Gastrocnemius medialis (tissue), 4 donors: Measurements from ENCODE around the gene PIM3.

ENCODE experiments used
- POLR2A ChIP-seq, 2 donors: fragments of 450-650 bp; IDR thresholded peaks; one replicate each; pipeline ENCODE4 v1.6.1; 2017; ENCODE audit warnings: antibody characterized with exemption in 2 of 2, mild to moderate bottlenecking in 2 of 2, moderate library complexity in 2 of 2
- TF ChIP-seq, protein P1 (sequence below), 5 experiments: fragments of 450-650 bp in 3 of 5; fragments of 200-600 bp in 2 of 5; sonication (generic) in 2 of 5; IDR thresholded peaks in 4 of 5; conservative IDR thresholded peaks in 1 of 5; 1 replicate in 4 of 5; 2 replicates in 1 of 5; pipeline ENCODE4 v1.5.1; 2016 to 2019; ENCODE audit warnings: antibody characterized with exemption in 5 of 5, mild to moderate bottlenecking in 3 of 5, moderate library complexity in 3 of 5

DNA sequence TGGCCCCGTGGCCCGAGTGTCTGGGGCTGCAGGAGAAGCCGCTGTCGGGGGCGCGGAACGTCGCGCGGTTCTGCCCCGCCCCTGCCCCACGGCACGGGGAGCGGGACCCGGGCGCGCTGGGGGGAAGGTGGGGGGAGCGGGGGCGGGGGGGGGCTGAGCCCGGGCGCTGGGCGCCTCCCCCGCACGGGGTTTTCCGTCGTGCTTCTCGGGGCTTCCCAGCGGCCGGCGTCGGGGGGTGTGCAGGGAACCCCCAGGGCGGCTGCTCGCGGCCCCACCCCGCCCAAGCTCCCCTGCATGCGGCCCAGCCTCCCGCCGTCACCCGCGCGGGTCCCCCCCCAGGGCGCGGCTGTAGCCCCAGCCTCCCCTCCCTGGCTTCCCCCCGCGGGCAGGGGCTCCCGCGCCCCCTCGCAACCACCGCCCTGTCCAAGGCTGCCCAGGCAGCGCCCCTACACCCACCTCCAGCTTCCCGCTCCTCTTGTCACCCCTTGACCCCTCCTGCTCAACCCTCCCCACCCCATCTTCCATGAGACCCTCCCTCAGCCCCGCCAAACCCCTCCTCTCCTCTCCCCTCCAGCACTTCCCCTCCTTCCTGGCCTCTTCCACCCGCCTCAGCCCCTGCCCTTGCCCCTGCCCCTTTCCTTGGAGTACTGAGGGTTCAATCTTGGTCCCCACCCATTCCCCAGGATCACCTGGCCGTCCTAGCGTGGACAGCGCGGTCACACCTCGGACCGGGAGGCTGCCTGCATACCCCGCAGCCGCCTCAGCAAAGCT lies 50.3 kb downstream of the PIM3 start:
- TF ChIP-seq, protein P1, sequence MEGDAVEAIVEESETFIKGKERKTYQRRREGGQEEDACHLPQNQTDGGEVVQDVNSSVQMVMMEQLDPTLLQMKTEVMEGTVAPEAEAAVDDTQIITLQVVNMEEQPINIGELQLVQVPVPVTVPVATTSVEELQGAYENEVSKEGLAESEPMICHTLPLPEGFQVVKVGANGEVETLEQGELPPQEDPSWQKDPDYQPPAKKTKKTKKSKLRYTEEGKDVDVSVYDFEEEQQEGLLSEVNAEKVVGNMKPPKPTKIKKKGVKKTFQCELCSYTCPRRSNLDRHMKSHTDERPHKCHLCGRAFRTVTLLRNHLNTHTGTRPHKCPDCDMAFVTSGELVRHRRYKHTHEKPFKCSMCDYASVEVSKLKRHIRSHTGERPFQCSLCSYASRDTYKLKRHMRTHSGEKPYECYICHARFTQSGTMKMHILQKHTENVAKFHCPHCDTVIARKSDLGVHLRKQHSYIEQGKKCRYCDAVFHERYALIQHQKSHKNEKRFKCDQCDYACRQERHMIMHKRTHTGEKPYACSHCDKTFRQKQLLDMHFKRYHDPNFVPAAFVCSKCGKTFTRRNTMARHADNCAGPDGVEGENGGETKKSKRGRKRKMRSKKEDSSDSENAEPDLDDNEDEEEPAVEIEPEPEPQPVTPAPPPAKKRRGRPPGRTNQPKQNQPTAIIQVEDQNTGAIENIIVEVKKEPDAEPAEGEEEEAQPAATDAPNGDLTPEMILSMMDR (IDR thresholded peaks at IDR 0.05 in 4 of 5, conservative IDR thresholded peaks at IDR 0.05 in 1 of 5): no peak
- no peak for TF ChIP-seq POLR2A (IDR thresholded peaks at IDR 0.05)
